Smooth muscle cell of the brain vasculature (primary cell): Measurements from ENCODE around the gene SLC25A41.
"Not testable (repeated sequence)": the region's sequence is repeated elsewhere in the genome, so short reads cannot be mapped to it uniquely, and the experiment has no call there.

Source experiments
- DNase-seq: peaks from one replicate; pipeline ENCODE4 v3.0.0-alpha.2; 2012; ENCODE audit warnings: low read depth, low spot score

The SLC25A41 gene

DNA sequence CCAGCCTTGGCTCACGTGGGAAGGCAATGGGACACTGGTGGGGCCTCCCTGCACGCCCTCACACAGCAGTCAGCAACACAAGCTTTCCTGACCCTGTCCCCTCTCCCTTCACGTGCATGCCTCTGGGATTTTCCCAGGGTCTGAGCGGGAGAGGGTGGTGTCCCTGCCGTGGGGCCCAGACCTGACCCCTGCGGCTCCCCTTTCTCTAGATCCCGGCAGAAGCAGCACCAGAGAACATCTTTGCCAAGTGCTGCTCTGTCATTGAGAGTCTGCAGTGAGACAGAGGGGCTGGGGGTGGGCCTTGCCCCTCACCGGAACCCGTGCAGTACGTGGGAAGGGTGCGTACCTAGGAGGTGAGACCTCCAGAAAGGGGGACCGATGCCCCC lies 21.5 kb downstream of the SLC25A41 start:
- DNase-seq, result no peak

DNA sequence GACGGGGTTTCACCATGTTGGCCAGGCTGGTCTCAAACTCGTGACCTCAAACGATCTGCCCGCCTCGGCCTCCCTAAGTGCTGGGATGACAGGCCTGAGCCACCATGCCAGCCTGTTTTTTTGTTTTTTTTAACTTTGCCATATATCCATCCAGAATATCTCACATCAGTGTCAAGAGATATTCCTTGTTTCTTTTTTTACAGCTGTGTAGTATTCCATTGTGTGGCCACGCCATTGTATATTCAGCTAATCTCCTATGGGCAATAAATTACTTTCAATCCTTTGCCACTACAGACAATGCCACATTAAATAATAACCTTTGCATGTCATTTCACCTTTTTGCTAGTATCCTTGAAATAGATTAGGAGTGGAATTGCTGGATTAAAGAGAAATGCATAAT lies 24.2 kb downstream of the SLC25A41 start:
- no peak for DNase-seq

DNA sequence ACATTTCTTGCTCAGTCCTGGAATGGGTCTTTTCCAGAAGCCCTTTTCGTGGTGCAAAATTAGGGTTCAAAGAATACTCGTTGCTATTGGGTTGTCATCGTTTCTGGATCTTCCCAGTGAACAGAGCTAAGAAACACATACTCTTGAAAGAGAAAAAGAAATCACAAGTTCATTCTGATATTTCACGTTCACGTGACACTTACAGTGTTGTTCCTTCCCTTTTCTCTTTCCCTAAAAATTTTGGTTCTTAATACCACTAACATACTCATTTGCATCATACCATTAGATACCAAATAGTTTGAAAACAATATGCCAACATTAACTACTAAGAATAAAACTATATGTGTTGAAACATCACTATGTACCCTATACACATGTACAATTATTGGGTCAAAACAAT lies 27.2 kb downstream of the SLC25A41 start:
- no peak for DNase-seq

DNA sequence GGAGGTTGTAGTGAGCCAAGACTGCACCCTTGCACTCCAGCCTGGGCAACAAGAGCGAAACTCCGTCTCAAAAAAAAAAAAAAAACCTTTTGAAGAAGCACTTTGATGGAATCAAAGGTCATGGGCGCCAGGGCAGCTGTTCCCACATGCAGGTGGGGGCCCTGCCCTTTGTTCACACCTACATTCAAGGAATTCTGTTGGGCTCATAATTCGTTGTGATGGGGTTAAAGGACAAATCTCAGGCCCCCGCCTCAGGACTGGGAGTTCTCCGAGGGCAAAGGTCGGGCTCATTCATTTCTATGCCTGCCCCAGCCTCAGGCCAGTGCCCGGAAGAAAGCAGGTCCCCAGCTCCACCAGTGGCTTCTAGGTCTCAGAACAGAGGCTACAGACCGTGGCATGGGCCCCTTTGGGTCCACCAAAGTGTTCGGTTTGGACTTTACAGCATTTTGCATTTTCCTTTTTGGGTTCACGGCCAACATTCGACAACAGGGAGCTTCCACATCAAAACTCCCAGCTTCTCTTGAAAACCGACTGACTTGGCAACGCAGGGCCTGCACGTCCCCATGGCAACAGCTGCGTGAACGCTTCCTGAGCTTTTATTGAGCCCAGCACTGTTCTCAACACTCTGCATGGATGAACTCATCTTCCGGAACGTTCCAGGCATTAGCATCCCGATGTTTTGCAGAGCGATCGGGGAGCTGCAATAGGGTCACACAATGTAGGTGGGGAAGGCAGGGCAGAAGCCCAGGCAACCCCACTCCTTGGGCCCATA lies 30.5 kb downstream of the SLC25A41 start:
- no peak for DNase-seq

DNA sequence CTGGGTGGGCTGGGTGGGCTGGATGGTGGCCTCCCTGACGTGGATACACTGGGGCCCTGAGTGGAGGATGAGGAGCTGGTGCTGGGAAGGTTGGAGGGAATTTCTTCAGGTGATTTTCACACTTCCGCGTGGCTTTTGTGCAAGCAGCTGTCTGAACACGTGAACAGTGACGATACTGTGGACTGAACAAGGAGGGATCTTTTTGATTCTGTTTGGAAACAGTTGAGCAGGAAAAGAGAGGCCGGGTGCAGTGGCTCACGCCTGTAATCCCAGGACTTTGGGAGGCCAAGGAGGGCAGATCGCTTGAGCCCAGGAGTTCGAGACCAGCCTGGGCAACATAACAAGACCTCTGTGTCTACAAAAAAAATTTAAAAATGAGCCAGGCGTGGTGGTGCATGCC lies 31.5 kb downstream of the SLC25A41 start:
- DNase-seq, result no peak

DNA sequence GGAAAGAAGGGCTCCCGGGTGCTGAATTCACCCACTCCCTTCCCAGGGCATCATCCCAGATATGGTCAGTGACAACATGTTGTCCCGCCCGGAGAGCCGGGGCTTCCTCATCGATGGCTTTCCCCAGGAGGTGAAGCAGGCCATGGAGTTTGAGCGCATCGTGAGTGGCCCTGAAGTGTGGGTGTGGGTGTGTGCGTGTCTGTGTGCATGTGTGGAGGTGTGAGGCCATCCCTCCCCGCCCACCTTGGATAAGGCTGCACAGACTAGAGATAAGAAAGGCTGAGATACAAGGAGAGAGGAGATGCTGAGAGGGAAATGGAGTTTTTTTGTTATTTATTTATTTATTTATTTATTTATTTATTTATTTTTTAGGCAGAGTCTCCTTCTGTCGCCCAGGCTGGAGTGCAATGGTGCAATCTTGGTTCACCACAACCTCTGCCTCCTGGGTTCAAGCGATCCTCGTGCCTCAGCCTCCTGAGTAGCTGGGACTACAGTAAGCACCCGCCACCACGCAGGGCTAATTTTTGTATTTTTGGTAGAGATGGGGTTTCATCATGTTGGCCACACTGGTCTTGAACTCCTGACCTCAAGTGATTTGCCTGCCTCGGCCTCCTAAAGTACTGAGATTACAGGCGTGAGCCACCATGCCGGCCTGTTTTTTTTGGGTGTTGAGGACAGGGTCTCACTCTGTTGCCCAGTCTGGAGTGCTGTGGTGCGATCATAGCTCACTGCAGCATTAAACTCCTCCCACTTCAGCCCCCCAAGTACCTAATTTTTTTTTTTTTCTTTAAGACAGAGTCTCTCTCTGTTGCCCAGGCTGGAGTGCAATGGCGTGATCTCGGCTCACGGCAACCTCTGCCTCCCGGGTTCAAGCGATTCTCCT lies 33.3 kb downstream of the SLC25A41 start:
- not testable (repeated sequence) for DNase-seq

DNA sequence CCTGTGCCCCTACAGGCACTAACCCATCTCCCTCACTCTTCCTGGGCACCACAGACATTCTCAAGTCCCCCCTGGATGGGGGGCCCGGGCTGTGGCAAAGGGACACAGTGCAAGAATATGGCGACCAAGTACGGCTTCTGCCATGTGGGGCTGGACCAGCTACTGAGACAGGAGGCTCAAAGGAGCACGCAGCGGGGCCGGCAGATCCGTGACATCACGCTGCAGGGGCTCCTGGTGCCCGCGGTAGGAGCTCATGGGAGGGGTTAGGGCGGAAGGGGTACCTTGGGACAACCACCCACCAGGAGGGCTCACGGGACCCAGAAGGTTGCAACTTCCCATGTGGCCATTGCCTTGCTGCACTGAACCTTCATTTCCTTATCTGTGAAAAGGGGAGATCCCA lies 37.3 kb downstream of the SLC25A41 start:
- no peak for DNase-seq

DNA sequence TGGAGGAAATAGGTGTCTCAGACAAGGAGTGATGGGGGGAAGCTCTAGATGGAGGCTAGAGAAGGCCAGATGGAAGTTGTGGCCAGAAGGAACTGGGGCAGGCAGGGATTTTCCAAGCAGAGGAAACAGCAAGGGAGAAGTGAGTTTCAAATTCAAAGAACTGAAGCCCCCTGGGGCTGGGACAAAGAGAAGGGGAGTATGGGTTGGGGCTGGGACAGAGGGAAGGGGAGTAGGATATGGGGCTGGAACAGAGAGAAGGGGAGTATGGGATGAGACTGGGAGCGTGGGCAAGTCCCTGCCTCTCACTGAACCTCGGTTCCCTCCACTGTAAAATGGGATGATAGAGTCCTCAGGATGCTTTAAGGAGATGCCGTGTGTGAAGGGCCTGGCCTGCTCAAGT lies 38.7 kb downstream of the SLC25A41 start:
- DNase-seq, result no peak

DNA sequence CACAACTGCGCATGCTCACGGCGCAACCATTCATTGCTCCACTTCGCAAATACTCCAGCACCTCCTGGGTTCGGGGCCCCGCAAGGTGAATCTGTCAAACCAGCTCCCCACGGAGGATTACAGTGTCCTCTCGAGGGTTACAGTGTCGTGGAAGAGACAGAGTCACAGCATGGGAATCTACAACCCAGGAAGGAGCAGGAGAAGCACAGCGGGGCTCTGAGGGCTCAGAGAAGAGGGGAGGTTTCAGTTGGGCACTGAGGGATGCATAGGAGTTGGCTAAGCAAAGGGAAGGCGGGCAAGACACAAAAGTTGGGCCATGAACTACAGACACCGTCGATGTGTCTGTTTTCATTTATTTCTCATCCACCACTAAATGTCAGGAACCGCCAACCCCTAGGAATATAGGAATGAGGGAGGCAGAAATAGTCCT lies 39.6 kb downstream of the SLC25A41 start:
- DNase-seq, result no peak

DNA sequence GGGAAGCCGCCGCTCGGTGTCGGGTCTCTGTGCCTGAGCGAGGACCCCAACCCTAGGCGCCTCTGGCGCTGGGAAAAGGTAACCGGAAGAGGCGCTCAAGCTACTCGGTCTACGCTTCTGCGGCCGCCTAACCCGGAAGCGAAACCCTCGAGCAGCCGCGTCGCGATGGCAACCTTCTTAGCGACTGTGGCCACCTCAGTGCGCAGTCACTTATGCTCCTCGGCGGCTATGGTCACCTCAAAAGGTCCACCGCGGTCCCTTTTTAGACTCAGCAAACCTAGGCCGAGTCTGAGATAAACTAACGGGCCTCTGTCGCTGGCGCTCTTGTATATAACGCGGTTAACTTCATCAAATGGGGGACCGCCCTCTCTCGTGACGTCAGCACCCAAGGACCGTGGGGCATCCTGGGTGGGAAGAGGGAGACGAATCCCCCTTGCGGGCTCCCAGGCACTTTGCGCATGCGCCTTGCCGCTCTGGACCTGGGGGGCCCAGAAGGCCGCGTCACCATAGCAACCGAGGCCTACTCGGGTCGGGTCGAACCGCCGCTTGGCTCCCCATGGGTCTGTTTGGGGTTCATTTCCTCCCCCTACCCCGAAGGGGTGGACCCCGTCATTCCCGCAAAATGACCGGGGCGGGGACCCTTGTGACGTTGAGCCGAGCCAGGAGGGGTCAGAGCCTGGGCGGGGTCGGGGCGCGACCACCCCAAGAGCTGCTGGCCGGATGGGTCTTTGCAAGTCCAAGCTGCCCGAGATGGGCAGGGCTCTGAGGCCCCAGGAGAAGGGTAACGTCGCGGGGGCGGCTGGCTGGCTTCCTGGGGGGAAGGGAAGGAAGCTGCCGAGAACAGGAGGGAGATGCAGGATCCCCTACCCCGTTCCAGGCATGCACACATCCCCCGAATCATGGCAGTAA lies 40.2 kb downstream of the SLC25A41 start, which contains the start of gene GTF2F1:
GTF2F1 (minus strand) TSS at position 91 of the 909 bp plus-strand sequence. CDS start 169 bp downstream, outside the sequence.
- peak; percentile 94 for DNase-seq

DNA sequence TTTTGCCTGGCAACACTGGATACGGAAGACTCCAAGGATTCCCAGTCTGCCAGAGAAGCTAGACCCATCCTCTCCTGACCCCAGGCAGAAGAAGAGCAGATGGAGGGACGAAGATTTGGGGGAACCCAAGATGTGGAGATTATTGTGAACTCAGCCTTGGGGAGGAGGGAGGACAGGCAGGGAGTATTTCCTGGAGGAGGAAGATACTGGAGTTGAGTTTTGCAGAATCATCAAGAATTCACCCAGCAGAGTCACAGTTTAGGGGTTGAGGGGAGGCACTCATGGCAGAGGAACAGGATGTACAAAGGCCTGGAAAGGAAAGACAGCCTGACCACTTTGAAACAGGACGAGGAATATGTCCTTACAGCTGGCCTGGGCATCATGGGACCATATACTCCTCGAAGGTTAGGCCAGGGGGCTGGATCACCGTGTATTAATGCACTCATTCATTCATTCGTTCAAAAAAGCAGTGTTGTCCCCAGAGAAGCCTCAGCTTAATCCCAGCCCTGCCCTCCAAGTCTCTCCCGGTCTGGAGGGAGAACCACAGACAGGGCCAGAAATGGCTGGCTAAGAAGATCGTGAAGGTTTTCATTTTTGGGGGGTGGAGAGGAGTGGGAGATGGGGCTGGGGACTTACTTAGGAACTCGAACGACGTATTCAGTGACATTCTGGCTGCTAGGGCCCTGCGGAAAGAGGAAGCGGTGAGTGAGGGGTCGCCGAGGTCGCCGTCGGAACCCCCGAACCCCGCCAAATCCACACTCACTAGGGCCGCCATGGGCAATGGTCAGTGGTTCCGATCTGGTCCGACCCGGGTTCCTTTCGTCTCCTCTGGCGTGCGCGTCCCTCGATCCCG lies 41.1 kb downstream of the SLC25A41 start:
- no peak for DNase-seq

DNA sequence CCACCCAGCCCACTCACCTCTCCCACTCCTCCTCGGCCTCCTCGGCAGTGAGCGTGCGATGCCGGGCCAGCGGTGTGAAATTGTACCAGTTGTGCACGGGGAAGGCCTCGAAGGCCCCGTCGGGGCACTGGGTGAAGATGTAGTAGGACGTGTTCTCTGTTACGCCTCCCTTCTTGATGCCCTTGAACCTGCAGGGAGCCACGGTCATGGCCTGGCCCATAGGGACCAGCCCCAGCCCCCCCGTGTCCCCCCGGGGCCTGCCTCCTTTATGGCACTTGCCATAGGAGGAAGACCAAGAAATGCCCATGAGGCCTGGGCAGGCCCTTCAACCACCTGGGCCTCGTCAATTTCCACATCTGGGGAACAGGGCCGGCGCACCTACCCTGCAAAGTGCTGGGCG lies 46.2 kb downstream of the SLC25A41 start:
- DNase-seq, result no peak

DNA sequence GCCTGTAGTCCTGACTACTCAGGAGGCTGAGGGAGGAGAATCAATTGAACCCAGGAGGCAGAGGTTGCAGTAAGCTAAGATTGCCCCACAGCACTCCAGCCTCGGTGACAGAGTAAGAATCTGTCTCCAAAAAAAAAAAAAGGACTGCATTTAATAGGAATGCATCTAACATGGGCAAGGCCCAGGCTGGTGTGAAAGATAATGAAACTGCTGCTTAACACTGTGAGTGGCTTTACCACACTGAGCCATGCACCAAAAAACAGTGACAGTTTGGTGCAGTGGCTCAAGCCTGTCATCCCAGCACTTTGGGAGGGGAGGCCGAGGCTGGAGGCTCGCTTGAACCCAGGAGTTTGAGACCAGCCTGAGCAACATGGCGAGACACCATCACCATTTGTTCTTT lies 49.2 kb downstream of the SLC25A41 start:
- DNase-seq, result no peak

DNA sequence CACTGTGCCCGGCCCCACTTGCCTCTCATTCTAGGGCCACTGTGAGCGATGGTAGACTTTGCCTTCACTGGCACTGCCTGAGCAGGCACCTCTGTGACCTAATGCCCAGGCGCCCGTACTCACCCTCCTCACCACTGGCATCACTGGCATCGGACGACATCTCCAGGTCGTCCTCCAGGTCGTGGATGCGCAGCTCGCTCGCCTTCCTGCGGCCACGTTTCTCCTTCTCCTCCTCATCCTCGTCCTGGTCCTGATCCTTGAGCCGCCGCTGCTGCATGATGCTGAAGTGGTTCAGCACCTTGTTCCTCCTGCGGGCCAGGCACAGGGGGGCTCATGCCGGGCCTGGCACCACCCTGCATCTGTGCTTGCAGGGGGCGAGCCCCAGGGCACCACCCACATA lies 50.4 kb downstream of the SLC25A41 start:
- no peak for DNase-seq

DNA sequence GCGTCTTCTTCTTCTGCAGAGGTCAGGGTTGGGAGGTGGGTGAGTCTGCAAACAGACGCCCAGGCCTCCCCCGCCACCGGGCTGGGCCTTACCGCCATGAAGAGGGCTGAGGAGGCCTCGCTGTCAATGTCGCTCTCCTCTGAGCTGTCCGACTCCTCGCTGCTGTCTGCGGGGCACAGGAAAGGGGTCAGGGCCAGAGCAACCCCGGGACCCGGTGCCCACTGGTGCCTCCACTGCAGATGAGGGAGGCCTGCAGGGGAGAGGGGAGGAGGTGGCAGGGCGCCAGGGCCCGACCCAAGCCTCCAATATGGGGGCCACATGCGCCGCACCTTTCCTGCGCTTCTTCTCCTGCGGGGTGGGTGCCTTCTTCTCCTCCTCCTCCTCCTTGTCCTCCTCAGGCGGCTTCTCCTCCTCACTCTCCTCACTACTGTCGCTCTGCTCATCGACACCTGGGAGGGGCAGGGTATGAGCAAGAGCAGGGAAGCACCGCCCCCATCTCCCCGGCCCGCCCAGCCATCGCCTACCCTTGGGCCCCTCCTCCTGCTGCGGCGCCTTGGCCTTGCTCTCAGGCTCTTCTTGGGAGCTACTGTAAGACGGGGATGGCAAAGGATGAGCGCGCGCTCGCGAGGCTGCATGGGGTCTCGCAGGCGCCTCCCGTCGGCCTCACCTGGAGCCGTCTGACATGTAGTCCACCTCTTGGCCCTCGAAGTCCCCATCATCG lies 52.4 kb downstream of the SLC25A41 start:
- DNase-seq, result no peak

DNA sequence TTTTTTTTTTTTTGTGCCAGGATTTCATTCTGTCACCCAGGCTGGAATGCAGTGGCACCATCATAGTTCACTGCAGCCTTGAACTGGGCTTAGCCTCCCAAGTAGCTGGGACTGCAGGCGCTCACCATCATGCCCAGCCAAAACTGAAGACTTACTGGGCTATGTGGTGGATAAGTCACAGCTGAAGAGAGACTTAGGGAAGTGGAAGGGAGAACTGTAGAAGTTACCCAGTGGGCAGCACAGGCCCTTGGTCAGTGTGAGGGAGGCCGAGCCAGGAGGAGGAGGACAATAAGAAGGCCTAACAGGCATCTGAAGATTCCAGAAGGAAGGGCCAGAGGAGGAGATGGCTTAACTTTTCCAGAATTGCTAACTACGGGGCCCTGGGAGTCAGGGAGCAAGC lies 53.8 kb downstream of the SLC25A41 start:
- DNase-seq, result no peak

DNA sequence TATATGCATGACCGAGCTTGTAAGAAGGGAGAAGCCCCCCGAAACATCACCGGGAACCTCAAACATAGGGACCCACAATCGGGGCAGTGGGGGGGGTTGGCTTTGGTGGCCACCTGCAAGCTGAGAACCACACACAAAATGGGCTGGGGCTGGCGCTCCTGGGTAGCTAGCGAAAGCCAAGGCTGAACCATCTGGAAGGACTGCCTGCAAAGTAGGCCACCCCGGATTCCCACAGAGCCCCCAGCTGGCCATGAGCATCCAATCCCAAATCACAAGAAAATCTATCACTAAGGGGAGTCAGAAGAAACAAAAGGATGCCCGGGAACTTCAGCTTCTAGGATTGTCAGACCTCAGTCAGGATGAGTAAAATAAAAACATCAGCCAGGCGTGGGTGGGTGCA lies 55.1 kb downstream of the SLC25A41 start:
- DNase-seq, result no peak

DNA sequence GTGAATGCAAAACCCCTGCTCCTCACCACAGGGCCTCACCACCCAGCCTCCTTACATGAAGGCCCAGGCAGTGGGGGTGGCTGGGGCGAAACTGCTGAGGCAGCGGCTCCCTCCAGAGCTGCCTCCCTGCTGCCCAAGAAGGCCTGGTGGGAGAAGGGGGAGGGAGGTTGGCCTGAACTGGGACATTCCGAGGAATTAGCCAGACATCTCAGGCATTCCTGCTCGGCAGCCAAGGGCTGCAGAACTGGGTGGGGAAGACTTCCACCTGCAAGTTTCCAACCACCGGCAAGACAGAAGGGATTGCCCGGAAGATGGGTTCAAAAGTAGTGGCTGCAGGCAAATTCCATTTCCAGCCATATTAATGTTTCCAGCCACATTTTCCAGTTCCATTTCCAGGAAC lies 55.5 kb downstream of the SLC25A41 start:
- no peak for DNase-seq

DNA sequence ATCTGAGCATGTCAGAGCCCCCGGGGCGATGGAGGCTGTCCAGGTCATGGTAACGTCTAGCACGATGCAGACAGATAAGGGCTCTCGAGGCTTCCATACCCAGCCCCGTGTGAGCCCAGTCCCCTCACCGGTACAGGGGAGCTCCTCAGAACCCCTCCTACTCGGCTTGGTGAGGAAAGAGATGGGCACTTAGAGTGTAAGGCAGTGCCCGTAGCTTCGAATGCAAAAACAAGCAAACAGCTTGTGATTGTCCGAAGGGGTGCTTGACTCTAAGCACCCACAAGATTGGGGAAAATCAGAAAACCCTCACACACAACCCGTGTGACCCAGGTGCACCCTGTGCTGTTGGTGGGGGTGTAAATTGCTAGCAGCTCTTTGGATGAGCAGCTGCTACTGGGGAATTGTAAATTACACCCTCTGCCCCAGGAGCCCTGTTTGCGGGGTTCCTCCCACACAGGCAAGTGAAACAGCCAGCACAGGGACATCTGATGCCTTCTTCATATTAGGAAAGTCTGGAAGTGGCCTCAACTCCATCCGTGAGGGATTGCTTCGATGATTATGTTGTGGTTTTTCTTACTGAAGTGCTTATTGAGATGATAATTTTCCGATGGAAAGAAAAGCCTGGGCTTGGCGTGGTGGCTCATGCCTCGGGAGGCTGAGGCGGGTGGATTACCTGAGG lies 56.9 kb downstream of the SLC25A41 start:
- no peak for DNase-seq
